Fibroblast of villous mesenchyme (primary cell): ENCODE data around the gene NTHL1. TPM values are rescaled to one million over a fixed set of nuclear protein-coding genes. Genes with fewer than 3 reads are reported as not detected.
A peak's percentile ranks its signal among the peaks of the same experiment; 100 is the strongest.

Source experiments
- DNase-seq: peaks from one replicate; pipeline ENCODE4 v3.0.0-alpha.2; 2010; ENCODE audit warnings: low read depth
- H3K4me3 ChIP-seq: 2 replicates; pipeline ENCODE4 v1.5.1; 2011; ENCODE audit warnings: low read depth, mild to moderate bottlenecking, low read length
- CTCF ChIP-seq: IDR thresholded peaks from 2 replicates; pipeline ENCODE4 v1.5.1; 2012; ENCODE audit warnings: low read depth, mild to moderate bottlenecking, low read length; ENCODE audit not compliant: insufficient read depth
- total RNA-seq: library from RNA; depleted of rRNA; stranded (reverse); fragments of >200 nt; gene quantifications from 2 replicates; pipeline ENCODE4 v1.2.3, GENCODE V29; 2012

The NTHL1 gene
- total RNA-seq, 1 donor: 25.5 TPM

GRCh38 chr16:2048116-2048543 lies 496 bp upstream of the NTHL1 start:
- TF ChIP-seq CTCF: no peak
- peak overlapping the region; percentile 82 for H3K4me3 ChIP-seq
- DNase-seq: no peak

DNA sequence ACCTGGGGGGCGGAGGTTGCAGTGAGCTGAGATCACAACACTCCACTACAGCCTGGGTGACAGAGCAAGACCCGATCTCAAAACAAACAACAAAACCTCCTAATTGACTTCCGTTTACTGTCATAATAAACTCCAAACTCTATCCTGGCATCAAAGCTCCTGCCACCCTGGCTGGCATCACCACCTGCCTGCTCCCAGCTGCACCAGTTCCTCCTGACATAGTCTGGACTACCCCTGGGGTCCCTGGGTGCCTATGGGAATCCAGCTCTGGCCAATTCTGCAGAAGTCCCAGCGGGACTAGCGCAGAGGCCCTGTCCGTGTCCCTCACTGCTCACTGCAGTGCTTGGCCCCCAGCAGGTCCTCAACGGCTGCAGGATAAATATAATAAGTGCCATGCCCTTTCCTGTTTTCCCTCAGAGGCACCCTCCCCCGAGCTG lies 723 bp downstream of the NTHL1 start:
- DNase-seq: no peak
- H3K4me3 ChIP-seq: peak overlapping the region; percentile 82
- TF ChIP-seq CTCF: no peak

DNA sequence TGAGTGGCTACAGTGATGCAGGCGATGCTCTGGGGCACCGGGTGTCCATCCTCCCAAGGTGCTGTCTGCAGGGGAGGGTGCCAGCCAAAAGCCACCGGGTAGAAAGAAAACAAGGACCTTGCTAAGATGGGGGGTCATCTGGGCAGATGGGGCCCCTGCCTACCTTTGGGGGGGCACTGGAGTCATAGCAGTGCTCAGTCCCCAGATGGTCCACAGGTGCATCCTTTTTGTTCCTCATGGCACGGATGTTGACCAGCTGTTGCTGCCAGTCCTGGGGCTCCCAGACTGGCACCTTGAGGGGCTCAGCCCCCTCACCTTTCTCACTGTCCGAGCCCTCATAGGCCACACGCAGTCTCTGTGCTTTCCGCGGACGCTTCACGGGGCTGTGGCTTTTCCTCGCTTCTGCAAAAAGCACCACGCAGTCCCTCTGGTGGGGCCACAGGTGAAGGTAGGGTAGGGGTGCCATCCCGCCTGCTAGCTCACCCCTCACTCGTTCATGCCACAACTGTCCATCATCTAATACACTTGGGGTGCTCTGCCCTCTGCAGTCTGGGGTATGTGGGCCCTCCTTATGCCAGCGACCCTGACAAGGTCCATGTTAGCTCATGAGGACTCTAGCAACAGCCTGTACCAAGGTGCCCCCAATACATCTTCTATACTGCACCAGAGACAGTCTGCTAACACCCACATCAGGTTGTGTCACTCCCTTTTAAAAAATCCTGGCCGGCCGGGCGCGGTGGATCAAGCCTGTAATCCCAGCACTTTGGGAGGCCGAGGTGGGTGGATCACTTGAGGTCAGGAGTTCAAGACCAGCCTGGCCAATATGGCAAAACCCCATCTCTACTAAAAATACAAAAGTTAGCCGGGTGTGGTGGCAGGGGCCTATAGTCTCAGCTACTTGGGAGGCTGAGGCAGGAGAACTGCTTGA lies 1.4 kb downstream of the NTHL1 start:
- no peak for DNase-seq
- H3K4me3 ChIP-seq: no peak overlapping the region

DNA sequence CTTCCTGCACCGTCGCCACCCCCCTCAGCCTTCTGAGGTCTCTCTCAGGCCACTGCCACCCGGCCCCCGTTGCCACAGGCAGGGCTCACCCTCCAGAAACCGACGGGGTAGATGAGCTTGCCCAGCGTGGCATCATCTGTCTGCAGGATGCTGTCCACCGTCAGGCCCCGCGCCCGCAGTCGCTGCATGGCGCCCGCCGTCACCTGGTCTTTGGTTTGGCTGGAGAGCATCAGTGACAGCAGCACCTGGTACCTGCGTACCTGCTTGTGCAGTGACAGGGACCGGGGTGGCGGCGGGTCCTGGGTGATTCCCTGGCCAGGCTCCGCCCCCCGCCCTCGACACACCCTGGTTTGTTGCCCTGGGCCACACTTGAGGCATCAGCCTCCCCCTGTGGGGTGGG lies 3.1 kb downstream of the NTHL1 start:
- TF ChIP-seq CTCF: no peak
- DNase-seq: no peak
- H3K4me3 ChIP-seq: no peak overlapping the region

More for the DNA sequence above, 1.4 kb downstream of the NTHL1 start:
- TF ChIP-seq CTCF: no peak

- TF ChIP-seq CTCF: no peak
- no peak overlapping the region for H3K4me3 ChIP-seq
- DNase-seq: no peak
Observed at GRCh38 chr16:2043667-2044451, 3.8 kb downstream of the NTHL1 start.

DNA sequence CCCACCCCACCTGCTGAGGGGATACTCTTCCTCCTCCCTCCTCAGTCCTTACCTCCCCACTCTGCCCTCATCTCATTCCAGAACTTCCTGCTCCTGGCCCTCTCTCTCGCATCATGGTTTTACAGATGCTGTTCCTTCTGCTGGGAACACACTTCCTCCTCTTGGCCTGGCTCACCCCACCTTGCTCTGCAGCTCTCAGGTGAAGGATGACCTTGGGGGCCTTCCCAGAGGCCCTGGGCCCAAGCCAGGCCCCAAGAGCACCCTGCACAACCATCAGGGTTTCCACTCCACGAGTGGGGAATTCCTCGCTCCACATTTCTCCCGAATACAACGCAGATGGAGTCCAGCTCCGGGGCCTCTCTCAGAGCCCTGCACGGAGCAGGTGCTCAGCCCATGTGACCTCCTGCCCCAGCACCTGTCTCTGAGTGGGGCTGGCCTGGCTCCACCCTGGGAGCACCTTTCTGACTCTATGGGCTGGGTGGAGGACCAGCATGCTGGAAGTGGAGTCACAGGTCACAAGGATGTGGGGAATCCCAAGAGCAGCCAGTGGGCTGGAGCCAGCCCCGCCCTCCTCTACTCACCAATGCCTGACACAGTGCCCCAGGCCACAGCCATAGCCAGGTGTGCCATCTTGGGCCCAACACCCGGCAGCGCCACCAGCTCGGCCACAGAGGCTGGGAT lies 4.5 kb downstream of the NTHL1 start:
- no peak for DNase-seq
- TF ChIP-seq CTCF: no peak

More for the DNA sequence above, 4.5 kb downstream of the NTHL1 start:
- H3K4me3 ChIP-seq: no peak overlapping the region
